HEK293 (cell line): ENCODE data around the gene GNAQ.

Source experiments
- ZBTB7A ChIP-seq: fragments of 450-650 bp; formaldehyde crosslinking; IDR thresholded peaks from 2 replicates; pipeline ENCODE4 v1.5.1; 2016; ENCODE audit warnings: low read depth, missing biosample characterization, missing genetic modification characterization
- TF ChIP-seq, protein P1 (sequence below): fragments of 450-650 bp; IDR thresholded peaks from 2 replicates; pipeline ENCODE4 v1.5.1; 2018; ENCODE audit warnings: missing biosample characterization, missing genetic modification characterization

DNA sequence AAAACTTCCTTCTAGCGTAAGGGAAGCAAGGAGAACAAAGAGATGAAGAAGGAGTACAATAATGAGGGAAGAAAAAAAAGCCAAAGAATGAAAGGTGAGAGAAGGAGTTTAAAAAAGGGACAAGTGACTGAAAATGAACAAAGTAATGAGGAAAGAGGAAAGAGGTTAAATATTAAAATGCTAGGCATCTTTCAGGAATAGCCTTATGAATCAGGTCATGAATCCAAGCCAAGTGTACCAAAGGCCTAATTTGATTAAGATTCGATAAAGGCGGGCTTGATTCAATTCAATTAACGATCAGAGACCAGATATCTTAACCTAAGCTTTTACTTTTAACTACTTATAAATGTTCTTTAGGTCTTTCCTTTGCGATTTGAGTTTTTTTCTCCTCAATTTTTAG is 241.7 kb downstream of the GNAQ start:
- TF ChIP-seq ZBTB7A (tag by site-specific recombination): no peak
- TF ChIP-seq, protein P1, sequence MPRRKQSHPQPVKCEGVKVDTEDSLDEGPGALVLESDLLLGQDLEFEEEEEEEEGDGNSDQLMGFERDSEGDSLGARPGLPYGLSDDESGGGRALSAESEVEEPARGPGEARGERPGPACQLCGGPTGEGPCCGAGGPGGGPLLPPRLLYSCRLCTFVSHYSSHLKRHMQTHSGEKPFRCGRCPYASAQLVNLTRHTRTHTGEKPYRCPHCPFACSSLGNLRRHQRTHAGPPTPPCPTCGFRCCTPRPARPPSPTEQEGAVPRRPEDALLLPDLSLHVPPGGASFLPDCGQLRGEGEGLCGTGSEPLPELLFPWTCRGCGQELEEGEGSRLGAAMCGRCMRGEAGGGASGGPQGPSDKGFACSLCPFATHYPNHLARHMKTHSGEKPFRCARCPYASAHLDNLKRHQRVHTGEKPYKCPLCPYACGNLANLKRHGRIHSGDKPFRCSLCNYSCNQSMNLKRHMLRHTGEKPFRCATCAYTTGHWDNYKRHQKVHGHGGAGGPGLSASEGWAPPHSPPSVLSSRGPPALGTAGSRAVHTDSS (tag by site-specific recombination): no peak
